Activated T-helper 9 cell treated with anti-CD3 and anti-CD28 coated beads, Interleukin-2, amount 50 U/mL, for 16 hours (primary cell): Measurements from ENCODE around the gene LRWD1.
"Not testable (repeated sequence)": the region's sequence is repeated elsewhere in the genome, so short reads cannot be mapped to it uniquely, and the experiment has no call there.

Experiments
- DNase-seq: peaks from one replicate; pipeline ENCODE4 v3.0.0-alpha.2; 2020; ENCODE audit warnings: low read depth

The LRWD1 gene

GRCh38 chr7:102468478-102469350, 3.9 kb downstream of the LRWD1 start:
- no peak for DNase-seq

- no peak for DNase-seq
Observed at GRCh38 chr7:102469351-102469971, 4.7 kb downstream of the LRWD1 start.

- DNase-seq = no peak
Observed at GRCh38 chr7:102469972-102470825, 5.4 kb downstream of the LRWD1 start.

GRCh38 chr7:102471791-102472125, 7.0 kb downstream of the LRWD1 start:
- no peak for DNase-seq

- no peak for DNase-seq
Observed at GRCh38 chr7:102472126-102473041, 7.6 kb downstream of the LRWD1 start.

GRCh38 chr7:102473271-102473991, 8.6 kb downstream of the LRWD1 start:
- DNase-seq = no peak

- not testable (repeated sequence) for DNase-seq
Observed at GRCh38 chr7:102474116-102474515, 9.3 kb downstream of the LRWD1 start.

- DNase-seq = not testable (repeated sequence)
Observed at GRCh38 chr7:102474736-102475435, 10.1 kb downstream of the LRWD1 start.

GRCh38 chr7:102478314-102479208, 13.8 kb downstream of the LRWD1 start, which contains the start of gene POLR2J:
Gene POLR2J, minus strand, starts transcription at chr7:102478922. Its CDS starts 62 bp downstream, at chr7:102478860.
- peak; percentile 97 for DNase-seq

GRCh38 chr7:102479209-102479584, 14.4 kb downstream of the LRWD1 start:
- not testable (repeated sequence) for DNase-seq

- not testable (repeated sequence) for DNase-seq
Observed at GRCh38 chr7:102479982-102480637, 15.3 kb downstream of the LRWD1 start.

GRCh38 chr7:102481962-102482361, 17.2 kb downstream of the LRWD1 start:
- not testable (repeated sequence) for DNase-seq

- DNase-seq = not testable (repeated sequence)
Observed at GRCh38 chr7:102484317-102484716, 19.5 kb downstream of the LRWD1 start.

GRCh38 chr7:102490529-102491075, 25.8 kb downstream of the LRWD1 start:
- not testable (repeated sequence) for DNase-seq

- not testable (repeated sequence) for DNase-seq
Observed at GRCh38 chr7:102493220-102493935, 28.6 kb downstream of the LRWD1 start.

GRCh38 chr7:102494026-102494425, 29.2 kb downstream of the LRWD1 start:
- not testable (repeated sequence) for DNase-seq

GRCh38 chr7:102494473-102495149, 29.8 kb downstream of the LRWD1 start:
- DNase-seq = not testable (repeated sequence)
